Astrocyte (in vitro differentiated cells and primary cell): Measurements from ENCODE around the gene SRSF2.

Source experiments
- EZH2 ChIP-seq: IDR thresholded peaks from 2 replicates; pipeline ENCODE4 v1.6.1; 2012; ENCODE audit warnings: mild to moderate bottlenecking, low read length, inconsistent platforms; ENCODE audit not compliant: insufficient read depth
- TF ChIP-seq, protein P1 (sequence below): IDR thresholded peaks from 2 replicates; pipeline ENCODE4 v1.5.1; 2011; ENCODE audit warnings: low read depth, mild to moderate bottlenecking, inconsistent platforms, low read length, moderate library complexity; ENCODE audit not compliant: insufficient read depth

DNA sequence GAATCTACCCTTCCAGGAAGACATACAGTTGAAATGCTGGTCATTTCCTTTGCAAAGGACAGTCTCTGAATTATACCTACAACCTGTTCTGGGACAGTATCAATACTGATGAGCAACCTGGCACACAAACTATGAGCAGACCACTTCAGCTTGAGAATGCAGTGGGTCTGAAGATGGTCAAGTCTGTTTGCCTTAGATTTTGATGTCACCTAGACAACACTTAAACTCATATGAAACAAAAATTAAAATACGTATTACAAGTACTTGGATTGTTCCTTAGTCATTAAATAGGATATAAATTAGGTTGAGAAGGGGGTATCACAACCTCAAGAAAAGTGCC lies 3.5 kb downstream of the SRSF2 start:
- TF ChIP-seq, protein P1, sequence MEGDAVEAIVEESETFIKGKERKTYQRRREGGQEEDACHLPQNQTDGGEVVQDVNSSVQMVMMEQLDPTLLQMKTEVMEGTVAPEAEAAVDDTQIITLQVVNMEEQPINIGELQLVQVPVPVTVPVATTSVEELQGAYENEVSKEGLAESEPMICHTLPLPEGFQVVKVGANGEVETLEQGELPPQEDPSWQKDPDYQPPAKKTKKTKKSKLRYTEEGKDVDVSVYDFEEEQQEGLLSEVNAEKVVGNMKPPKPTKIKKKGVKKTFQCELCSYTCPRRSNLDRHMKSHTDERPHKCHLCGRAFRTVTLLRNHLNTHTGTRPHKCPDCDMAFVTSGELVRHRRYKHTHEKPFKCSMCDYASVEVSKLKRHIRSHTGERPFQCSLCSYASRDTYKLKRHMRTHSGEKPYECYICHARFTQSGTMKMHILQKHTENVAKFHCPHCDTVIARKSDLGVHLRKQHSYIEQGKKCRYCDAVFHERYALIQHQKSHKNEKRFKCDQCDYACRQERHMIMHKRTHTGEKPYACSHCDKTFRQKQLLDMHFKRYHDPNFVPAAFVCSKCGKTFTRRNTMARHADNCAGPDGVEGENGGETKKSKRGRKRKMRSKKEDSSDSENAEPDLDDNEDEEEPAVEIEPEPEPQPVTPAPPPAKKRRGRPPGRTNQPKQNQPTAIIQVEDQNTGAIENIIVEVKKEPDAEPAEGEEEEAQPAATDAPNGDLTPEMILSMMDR, result no peak
- no peak for TF ChIP-seq EZH2
